ENCODE results near the gene LRRC1. TPM values are rescaled to one million over a fixed set of nuclear protein-coding genes. Genes with fewer than 3 reads are reported as not detected.

The LRRC1 gene
- total and polyA plus RNA-seq, 2 of the 13 experiments (the other 11 are each of a cell fraction or from before 2014, with no cell fraction given): 15.6 to 27.7 TPM

DNA sequence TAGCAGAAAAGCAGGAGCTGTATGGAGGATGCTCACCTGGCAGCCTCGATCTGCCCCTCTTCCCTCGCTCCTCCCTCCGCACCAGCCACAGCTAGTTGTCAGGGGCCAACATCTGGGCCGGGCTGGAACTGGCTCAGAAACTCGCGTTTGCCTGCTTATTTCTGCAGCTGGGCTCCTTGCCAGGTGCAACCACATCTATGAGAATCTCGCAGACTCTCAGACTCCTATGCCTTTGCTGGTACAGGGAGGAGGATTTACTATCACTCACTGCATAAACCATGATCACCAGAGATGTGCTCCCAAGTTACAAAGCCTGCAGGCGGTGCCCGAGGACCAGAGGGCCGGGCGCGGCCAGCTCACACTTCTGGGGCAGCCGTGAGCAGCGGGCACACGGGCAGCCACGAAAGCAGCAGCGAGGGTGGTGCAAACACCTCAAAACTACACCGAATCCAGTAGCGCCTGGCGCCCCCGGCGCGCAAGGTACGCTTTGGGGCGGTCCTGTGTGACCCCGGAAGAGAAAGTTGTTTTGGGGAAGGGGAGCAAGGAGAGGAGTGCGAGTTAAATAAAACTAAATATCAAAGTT, 577 bp upstream of the LRRC1 start (continued):
- peak; percentile 27; the same call in 1 of the 2 replicates for TF ChIP-seq PHF20 (CRISPR knock-in tag; IDR thresholded peaks at IDR 0.05)
- TF ChIP-seq GPN1 (CRISPR knock-in tag; IDR thresholded peaks at IDR 0.05; ENCODE audit: borderline replicate concordance): no peak
- 0 out of 2 replicates have a peak, but pooled peaks have one; percentile 5 for TF ChIP-seq ZSCAN30 (CRISPR knock-in tag; IDR thresholded peaks at IDR 0.05)
- peak; percentile 66; the same call in 1 of the 2 replicates for TF ChIP-seq SMAD1 (CRISPR knock-in tag; IDR thresholded peaks at IDR 0.05; ENCODE audit: borderline replicate concordance, low read depth)
- TF ChIP-seq MTF2 (CRISPR knock-in tag; IDR thresholded peaks at IDR 0.05; ENCODE audit: borderline replicate concordance): no peak
- TF ChIP-seq MATR3 (CRISPR knock-in tag; IDR thresholded peaks at IDR 0.05): no peak
- no peak for TF ChIP-seq STAT5B (CRISPR knock-in tag; IDR thresholded peaks at IDR 0.05)
- TF ChIP-seq, protein P1, sequence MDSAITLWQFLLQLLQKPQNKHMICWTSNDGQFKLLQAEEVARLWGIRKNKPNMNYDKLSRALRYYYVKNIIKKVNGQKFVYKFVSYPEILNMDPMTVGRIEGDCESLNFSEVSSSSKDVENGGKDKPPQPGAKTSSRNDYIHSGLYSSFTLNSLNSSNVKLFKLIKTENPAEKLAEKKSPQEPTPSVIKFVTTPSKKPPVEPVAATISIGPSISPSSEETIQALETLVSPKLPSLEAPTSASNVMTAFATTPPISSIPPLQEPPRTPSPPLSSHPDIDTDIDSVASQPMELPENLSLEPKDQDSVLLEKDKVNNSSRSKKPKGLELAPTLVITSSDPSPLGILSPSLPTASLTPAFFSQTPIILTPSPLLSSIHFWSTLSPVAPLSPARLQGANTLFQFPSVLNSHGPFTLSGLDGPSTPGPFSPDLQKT (CRISPR knock-in tag; IDR thresholded peaks at IDR 0.05; ENCODE audit: borderline replicate concordance): no peak
- TF ChIP-seq ZNF713 (CRISPR knock-in tag; IDR thresholded peaks at IDR 0.05): no peak
- 0 out of 2 replicates have a peak, but pooled peaks have one; percentile 27 for TF ChIP-seq ZNF317 (CRISPR knock-in tag; IDR thresholded peaks at IDR 0.05)
- 0 out of 2 replicates have a peak, but pooled peaks have one; percentile 25 for TF ChIP-seq SATB2 (CRISPR knock-in tag; IDR thresholded peaks at IDR 0.05)
- TF ChIP-seq MYC (CRISPR knock-in tag; IDR thresholded peaks at IDR 0.05; ENCODE audit: borderline replicate concordance): peak; percentile 47; the same call in 1 of the 2 replicates
- peak; percentile 83 for TF ChIP-seq ZNF619 (CRISPR knock-in tag; IDR thresholded peaks at IDR 0.05)
- TF ChIP-seq KDM2A (CRISPR knock-in tag; IDR thresholded peaks at IDR 0.05; ENCODE audit: borderline replicate concordance, low read depth): peak; percentile 73; the same call in 1 of the 2 replicates
- TF ChIP-seq RFX3 (CRISPR knock-in tag; IDR thresholded peaks at IDR 0.05): no peak
- TF ChIP-seq ZBTB38 (CRISPR knock-in tag; IDR thresholded peaks at IDR 0.05): no peak; the same call in 1 of the 2 replicates
- TF ChIP-seq IKZF4 (CRISPR knock-in tag; IDR thresholded peaks at IDR 0.05; ENCODE audit: borderline replicate concordance, low read depth, not compliant biosample characterization): no peak
- TF ChIP-seq, protein P2, sequence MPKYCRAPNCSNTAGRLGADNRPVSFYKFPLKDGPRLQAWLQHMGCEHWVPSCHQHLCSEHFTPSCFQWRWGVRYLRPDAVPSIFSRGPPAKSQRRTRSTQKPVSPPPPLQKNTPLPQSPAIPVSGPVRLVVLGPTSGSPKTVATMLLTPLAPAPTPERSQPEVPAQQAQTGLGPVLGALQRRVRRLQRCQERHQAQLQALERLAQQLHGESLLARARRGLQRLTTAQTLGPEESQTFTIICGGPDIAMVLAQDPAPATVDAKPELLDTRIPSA (CRISPR knock-in tag; IDR thresholded peaks at IDR 0.05; ENCODE audit: borderline replicate concordance): 0 out of 2 replicates have a peak, but pooled peaks have one; percentile 10
- TF ChIP-seq, protein P3, sequence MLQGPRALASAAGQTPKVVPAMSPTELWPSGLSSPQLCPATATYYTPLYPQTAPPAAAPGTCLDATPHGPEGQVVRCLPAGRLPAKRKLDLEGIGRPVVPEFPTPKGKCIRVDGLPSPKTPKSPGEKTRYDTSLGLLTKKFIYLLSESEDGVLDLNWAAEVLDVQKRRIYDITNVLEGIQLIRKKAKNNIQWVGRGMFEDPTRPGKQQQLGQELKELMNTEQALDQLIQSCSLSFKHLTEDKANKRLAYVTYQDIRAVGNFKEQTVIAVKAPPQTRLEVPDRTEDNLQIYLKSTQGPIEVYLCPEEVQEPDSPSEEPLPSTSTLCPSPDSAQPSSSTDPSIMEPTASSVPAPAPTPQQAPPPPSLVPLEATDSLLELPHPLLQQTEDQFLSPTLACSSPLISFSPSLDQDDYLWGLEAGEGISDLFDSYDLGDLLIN (CRISPR knock-in tag; IDR thresholded peaks at IDR 0.05; ENCODE audit: borderline replicate concordance): no peak
- TF ChIP-seq, protein P4, sequence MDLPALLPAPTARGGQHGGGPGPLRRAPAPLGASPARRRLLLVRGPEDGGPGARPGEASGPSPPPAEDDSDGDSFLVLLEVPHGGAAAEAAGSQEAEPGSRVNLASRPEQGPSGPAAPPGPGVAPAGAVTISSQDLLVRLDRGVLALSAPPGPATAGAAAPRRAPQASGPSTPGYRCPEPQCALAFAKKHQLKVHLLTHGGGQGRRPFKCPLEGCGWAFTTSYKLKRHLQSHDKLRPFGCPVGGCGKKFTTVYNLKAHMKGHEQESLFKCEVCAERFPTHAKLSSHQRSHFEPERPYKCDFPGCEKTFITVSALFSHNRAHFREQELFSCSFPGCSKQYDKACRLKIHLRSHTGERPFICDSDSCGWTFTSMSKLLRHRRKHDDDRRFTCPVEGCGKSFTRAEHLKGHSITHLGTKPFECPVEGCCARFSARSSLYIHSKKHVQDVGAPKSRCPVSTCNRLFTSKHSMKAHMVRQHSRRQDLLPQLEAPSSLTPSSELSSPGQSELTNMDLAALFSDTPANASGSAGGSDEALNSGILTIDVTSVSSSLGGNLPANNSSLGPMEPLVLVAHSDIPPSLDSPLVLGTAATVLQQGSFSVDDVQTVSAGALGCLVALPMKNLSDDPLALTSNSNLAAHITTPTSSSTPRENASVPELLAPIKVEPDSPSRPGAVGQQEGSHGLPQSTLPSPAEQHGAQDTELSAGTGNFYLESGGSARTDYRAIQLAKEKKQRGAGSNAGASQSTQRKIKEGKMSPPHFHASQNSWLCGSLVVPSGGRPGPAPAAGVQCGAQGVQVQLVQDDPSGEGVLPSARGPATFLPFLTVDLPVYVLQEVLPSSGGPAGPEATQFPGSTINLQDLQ (CRISPR knock-in tag; IDR thresholded peaks at IDR 0.05): 0 out of 2 replicates have a peak, but pooled peaks have one; percentile 75
- TF ChIP-seq ZFP1 (CRISPR knock-in tag; IDR thresholded peaks at IDR 0.05): no peak
- TF ChIP-seq YEATS2 (CRISPR knock-in tag; IDR thresholded peaks at IDR 0.05; ENCODE audit: borderline replicate concordance): no peak
- peak; percentile 56; the same call in 1 of the 2 replicates for TF ChIP-seq KLF11 (CRISPR knock-in tag; IDR thresholded peaks at IDR 0.05)
- no peak for TF ChIP-seq TCF12 (IDR thresholded peaks at IDR 0.05)
- TF ChIP-seq TCF12 (CRISPR knock-in tag; IDR thresholded peaks at IDR 0.05): 0 out of 2 replicates have a peak, but pooled peaks have one; percentile 6
- TF ChIP-seq CBX5 (CRISPR knock-in tag; IDR thresholded peaks at IDR 0.05; ENCODE audit: borderline replicate concordance): no peak

All from HepG2 (cell line).